Measurements from ENCODE around the gene THAP4.

The THAP4 gene

GRCh38 chr2:241561832-241562231 is 75.1 kb downstream of the THAP4 start:
- FAIRE-seq = peak; percentile 72

GRCh38 chr2:241560883-241561474 is 76.0 kb downstream of the THAP4 start:
- no peak for FAIRE-seq

- FAIRE-seq = no peak
Observed at GRCh38 chr2:241560162-241560882, 76.6 kb downstream of the THAP4 start.

- FAIRE-seq = no peak
Observed at GRCh38 chr2:241559323-241560161, 77.4 kb downstream of the THAP4 start.

DNA sequence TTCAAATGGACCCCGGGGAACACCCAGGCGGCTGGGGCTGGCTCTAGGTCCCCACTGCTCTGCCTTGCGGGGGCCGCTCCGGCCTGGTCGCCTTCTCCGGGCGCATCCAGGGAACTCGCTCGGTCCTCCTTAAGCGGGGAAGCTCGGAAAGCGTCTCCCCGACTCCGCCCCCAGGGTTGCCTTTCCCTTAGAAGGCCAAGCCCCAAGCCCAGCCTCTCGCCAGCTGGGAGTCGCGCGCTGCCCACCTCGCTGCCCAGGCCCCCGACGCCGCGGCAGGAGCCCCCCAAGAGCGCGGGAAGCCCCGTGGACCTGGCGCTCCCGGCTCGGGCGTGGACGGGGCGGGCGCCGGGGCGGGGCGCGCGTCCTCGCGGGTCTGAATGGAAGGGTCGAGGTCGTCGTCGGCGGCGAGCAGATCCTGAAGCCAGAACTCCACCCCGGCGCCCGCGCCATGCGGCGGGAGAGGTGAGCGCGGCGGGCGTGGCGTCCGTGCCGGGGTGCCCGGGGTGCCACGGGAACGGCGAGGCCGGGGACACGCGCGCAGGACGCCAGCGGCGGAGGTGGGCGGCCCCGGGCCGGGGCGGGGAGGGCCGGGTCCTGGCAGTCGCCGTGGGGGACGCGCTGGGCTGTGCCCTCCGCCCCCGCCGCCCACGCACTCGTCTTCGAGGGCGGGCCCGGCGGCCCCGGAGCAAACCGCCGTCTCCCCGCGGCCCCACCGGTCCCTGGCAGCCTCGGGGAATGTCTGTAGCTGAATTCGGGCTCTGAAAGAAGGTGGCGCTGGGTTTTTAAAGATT is 78.2 kb downstream of the THAP4 start, which contains the start of gene BOK:
BOK (plus strand) TSS at position 214 of the 791 bp plus-strand sequence. CDS start 739 bp downstream, outside the sequence.
- no peak for FAIRE-seq

DNA sequence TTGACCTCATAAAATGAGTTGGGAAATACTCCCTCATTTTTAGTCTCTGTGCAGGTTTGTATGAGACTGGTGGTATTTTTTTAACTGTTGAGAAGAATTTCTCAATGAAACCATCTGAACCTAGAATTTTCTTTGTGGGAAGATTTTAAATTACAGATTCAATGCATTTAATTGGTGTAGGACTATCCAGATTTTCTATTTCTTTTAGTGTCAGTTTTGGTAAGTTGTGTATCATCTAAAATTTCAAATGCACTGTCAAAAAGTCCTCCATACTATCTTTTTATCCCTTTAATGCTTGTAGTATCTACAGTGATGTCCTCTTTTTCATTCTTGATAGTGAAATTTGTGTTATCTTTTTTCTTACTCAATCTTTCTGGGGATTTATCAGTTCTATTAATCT is 80.2 kb downstream of the THAP4 start:
- no peak for FAIRE-seq

DNA sequence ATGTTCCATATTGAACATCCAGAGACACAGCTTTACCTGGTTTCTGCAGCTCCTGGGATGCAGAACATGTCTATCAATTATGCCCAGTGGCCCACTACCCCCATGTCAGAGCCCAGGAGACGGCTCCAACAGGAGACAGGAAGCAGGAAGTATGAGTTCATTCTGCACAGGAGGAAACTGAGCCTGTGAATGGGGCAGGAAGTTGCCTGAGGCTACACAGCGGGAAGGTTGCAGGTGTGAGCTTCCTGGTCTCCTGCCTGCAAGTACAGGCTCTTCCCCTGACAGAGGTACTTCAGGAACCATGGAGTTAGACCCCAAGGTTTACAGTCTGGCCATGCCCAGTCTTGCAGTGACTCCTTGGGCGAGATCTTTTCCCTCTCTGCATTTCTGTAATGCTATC is 81.2 kb downstream of the THAP4 start:
- FAIRE-seq = no peak

- FAIRE-seq = no peak
Observed at GRCh38 chr2:241554610-241555322, 82.2 kb downstream of the THAP4 start.

DNA sequence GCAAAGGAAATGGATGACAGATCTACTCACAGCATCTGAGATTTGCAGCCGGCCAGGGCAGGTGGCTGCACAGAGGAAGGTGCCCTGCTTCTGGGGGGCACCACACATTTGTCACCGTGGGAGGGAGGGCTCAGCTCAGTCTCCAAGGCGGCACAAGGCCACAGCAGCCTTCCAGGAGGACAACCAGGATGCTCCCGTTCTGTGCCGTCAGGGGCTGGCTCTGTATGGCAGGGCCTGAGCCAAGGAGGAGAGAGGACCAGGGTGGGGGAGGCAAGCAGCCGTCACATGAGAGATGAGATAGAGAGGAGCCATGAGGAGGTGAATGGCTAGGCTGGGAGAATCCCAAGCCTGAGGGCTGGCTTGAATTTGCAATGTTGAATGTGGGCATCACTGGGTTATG is 83.0 kb downstream of the THAP4 start:
- FAIRE-seq = no peak

DNA sequence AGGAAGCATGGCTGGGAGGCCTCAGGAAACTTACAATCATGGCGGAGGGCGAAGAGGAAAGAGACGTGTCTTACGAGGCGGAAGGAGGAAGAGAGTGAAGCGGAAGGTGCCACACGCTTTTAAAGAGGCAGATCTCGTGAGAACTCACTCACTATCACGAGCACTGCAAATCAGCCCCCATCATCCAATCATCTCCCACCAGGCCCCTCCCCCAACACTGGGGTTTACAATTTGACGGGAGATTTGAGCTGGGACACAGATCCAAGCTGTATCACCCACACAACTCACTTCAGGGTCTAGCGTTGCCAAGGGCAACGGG is 83.5 kb downstream of the THAP4 start:
- FAIRE-seq = no peak

DNA sequence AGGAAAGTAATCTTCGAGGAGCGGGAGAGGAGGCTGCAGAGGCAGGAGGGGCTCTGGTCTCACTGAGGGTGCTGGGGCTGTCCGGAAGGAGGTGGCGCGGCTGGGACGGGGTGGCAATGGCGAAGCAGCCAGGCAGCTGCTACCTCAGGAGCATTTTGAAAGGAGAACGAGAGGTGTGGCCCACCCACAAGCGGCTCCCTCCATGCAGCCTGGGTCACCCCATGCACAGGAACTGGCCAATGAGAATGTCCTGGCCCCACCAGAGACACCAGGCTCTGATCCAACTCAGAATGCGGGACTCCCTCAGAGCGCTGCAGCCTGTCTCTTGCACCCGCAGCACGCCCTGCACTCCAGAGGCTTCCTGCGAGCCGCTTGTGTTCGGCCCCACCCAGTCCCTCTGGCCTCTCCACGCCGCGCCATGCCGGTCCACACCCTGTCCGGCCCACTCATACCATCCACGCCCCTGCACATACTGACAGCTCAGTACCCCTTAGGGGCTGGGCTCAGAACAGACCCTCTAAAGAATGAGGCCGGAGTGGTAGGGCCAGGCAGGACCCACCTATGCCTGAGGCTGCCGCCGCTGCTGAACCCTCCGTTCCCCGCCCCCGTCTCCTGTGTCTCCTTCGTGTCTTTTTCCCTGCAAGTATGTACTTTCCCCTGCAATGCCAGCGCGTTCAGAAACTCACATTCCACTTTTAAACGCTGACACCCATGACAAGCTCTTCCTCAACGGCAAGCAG is 84.8 kb downstream of the THAP4 start:
- no peak for FAIRE-seq

GRCh38 chr2:241551599-241551997 is 85.4 kb downstream of the THAP4 start:
- no peak for FAIRE-seq

- FAIRE-seq = no peak
Observed at GRCh38 chr2:241550616-241551580, 86.1 kb downstream of the THAP4 start.

GRCh38 chr2:241548451-241548835 is 88.5 kb downstream of the THAP4 start:
- FAIRE-seq = no peak

- FAIRE-seq = no peak
Observed at GRCh38 chr2:241547781-241548450, 89.0 kb downstream of the THAP4 start.

DNA sequence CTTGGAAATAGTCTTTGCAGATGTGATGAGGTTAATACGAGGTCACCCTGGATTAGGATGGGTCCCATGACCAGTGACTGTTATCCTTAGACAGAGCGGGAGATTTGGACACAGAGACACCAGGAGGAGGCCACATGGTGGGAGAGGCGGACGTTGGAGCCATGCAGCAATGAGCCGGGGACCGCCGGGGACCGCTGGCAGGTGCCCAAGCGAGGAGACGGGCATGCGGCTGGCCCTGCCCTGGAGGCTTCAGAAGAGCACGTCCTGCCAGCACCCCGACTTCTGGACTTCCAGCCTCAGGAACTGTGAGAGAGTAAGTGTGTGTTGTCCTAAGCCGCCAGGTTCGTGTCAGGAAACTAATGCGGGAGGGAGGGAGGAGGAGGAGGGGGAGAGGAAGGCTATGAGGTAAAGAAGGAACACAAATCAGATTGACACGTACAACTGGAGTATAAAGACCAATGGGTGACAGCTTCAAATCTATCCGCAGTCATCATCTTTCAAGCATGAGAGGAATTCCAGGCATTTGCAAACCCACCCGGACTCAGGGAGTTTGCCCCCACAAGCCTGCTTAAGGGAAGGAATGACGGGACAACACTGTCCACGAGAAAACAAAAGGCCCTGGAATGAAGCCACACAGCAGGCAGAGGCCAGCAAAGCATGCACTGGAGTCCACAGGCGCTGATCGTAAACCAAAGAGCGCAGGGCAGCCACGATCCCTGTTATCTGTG is 90.0 kb downstream of the THAP4 start:
- peak; percentile 4 for FAIRE-seq

- no peak for FAIRE-seq
Observed at GRCh38 chr2:241545523-241546473, 91.2 kb downstream of the THAP4 start.

DNA sequence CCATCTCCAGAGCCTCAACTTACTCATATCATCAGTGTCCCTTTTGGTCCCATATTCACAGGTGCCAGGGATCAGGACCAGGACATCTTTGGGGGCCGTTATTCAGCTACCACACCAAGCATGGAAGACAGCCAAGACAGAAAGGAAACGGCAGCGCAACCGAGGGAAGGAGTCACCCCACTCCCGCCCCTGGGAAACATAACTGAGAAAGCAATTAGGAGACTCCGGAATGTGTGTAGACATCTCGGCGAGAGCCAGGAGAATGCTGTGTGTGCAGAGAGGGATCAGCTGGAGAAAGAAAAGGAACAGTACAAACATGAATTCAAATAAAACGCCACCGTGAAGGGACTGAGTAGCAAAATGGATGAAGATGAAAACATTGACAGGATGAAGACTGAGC is 91.9 kb downstream of the THAP4 start:
- no peak for FAIRE-seq
